ENCODE results near the gene AARS1. TPM values are rescaled to one million over a fixed set of nuclear protein-coding genes. Genes with fewer than 3 reads are reported as not detected.

The AARS1 gene
- total RNA-seq, 2 experiments from 2014 or later = 10.3 to 11.1 TPM

- H3K36me3 ChIP-seq (ENCODE audit: insufficient read depth, low read length) = peaks cover 74% of the 10 kb centered on the region
- H3K4me3 ChIP-seq (ENCODE audit: low read length) = no peak overlapping the region
- H3K4me1 ChIP-seq (ENCODE audit: insufficient read depth, low read length) = peaks cover 2% of the 10 kb centered on the region
- H3K4me1 Mint-ChIP-seq (ENCODE audit: low read depth) = no peaks in the 10 kb centered on the region
- H3K9me3 ChIP-seq (ENCODE audit: control insufficient read depth in 1 of 2, insufficient read depth in 1 of 2, low read length in 2 of 2) = no peaks in the 10 kb centered on the region
- no peaks in the 10 kb centered on the region for H3K27me3 Mint-ChIP-seq
- no peak overlapping the region for H3K27ac Mint-ChIP-seq
- no peaks in the 10 kb centered on the region for H3K9me3 Mint-ChIP-seq
- H3K36me3 Mint-ChIP-seq (ENCODE audit: low read depth) = peaks cover 72% of the 10 kb centered on the region
- no peaks in the 10 kb centered on the region for H3K27me3 ChIP-seq (ENCODE audit: control insufficient read depth in 1 of 2, insufficient read depth in 2 of 2, low read length in 2 of 2)
- CTCF ChIA-PET = interaction anchor here (0.6 kb wide), 1 partner anchor 270 kb away, joined by 5 read pairs; no protein-coding TSS in a partner anchor
- POLR2A ChIA-PET = interaction anchor here (1.2 kb wide), 1 partner anchor 32 kb away, joined by 3 read pairs; the partner anchor contains the start of gene AARS1
- TF ChIP-seq CTCF (IDR thresholded peaks at IDR 0.05) = no peak
- DNase-seq (no peak), ATAC-seq (ENCODE audit: poor library complexity) (no peak)
- intact Hi-C loops (cut with DNase I, micrococcal nuclease) = loop anchor here in 1 of 2 experiments (10.0 kb wide), 1 partner anchor 923 kb away; the partner anchor contains the start of genes COG8, NIP7 and PDF
- H3K27ac ChIP-seq (ENCODE audit: low read depth in 1 of 2, low read length in 2 of 2) = no peak overlapping the region
- H3K4me3 Mint-ChIP-seq = no peak overlapping the region
Observed at GRCh38 chr16:70257391-70257790, 31.9 kb downstream of the AARS1 start.

GRCh38 chr16:70255574-70255973, 33.7 kb downstream of the AARS1 start:
- DNase-seq (no peak), ATAC-seq (ENCODE audit: poor library complexity) (no peak)
- intact Hi-C loops (cut with DNase I, micrococcal nuclease) = loop anchor here in 1 of 2 experiments (10.0 kb wide), 1 partner anchor 921 kb away; the partner anchor contains the start of genes COG8, NIP7 and PDF
- Mint-ChIP-seq H3K36me3 (ENCODE audit: low read depth) (peaks cover 70% of the 10 kb centered on the region), H3K4me1 (ENCODE audit: low read depth) (peaks cover 6% of the 10 kb centered on the region), H3K9me3 (no peaks in the 10 kb centered on the region), H3K27me3 (no peaks in the 10 kb centered on the region), H3K27ac (no peak overlapping the region), H3K4me3 (no peak overlapping the region)
- Histone ChIP-seq H3K9me3 (ENCODE audit: control insufficient read depth in 1 of 2, insufficient read depth in 1 of 2, low read length in 2 of 2) (no peaks in the 10 kb centered on the region), H3K27ac (ENCODE audit: low read depth in 1 of 2, low read length in 2 of 2) (no peak overlapping the region), H3K27me3 (ENCODE audit: control insufficient read depth in 1 of 2, insufficient read depth in 2 of 2, low read length in 2 of 2) (no peaks in the 10 kb centered on the region), H3K36me3 (ENCODE audit: insufficient read depth, low read length) (peaks cover 64% of the 10 kb centered on the region), H3K4me3 (ENCODE audit: low read length) (no peak overlapping the region), H3K4me1 (ENCODE audit: insufficient read depth, low read length) (peaks cover 12% of the 10 kb centered on the region)
- POLR2A ChIA-PET = interaction anchor here (1.5 kb wide), 1 partner anchor 33 kb away, joined by 6 read pairs; the partner anchor contains the start of gene AARS1
- CTCF ChIA-PET = interaction anchor here (0.7 kb wide), 1 partner anchor 313 kb away, joined by 4 read pairs; no protein-coding TSS in a partner anchor
- TF ChIP-seq CTCF (IDR thresholded peaks at IDR 0.05) = no peak

GRCh38 chr16:70254965-70255286, 34.4 kb downstream of the AARS1 start:
- no peak for TF ChIP-seq CTCF (IDR thresholded peaks at IDR 0.05)
- Mint-ChIP-seq H3K4me1 (ENCODE audit: low read depth) (peaks cover 6% of the 10 kb centered on the region), H3K27me3 (no peaks in the 10 kb centered on the region), H3K27ac (no peak overlapping the region), H3K4me3 (no peak overlapping the region), H3K9me3 (no peaks in the 10 kb centered on the region), H3K36me3 (ENCODE audit: low read depth) (peaks cover 64% of the 10 kb centered on the region)
- no peaks in the 10 kb centered on the region for H3K27me3 ChIP-seq (ENCODE audit: control insufficient read depth in 1 of 2, insufficient read depth in 2 of 2, low read length in 2 of 2)
- ATAC-seq (ENCODE audit: poor library complexity) (no peak), DNase-seq (no peak)
- H3K9me3 ChIP-seq (ENCODE audit: control insufficient read depth in 1 of 2, insufficient read depth in 1 of 2, low read length in 2 of 2) = no peaks in the 10 kb centered on the region
- H3K4me3 ChIP-seq (ENCODE audit: low read length) = no peak overlapping the region
- peaks cover 18% of the 10 kb centered on the region for H3K4me1 ChIP-seq (ENCODE audit: insufficient read depth, low read length)
- H3K27ac ChIP-seq (ENCODE audit: low read depth in 1 of 2, low read length in 2 of 2) = no peak overlapping the region
- POLR2A ChIA-PET = interaction anchor here (1.2 kb wide), 1 partner anchor 268 kb away, joined by 3 read pairs; the partner anchor contains the start of gene COG4
- CTCF ChIA-PET = interaction anchor here (0.7 kb wide), 1 partner anchor 313 kb away, joined by 4 read pairs; no protein-coding TSS in a partner anchor
- intact Hi-C loops (cut with DNase I, micrococcal nuclease) = loop anchor here (5.0 to 10.0 kb wide), 3 partner anchors 32 to 920 kb away; partner anchors contain the start of genes AARS1 (in 1 of the 2), COG4 (in 1 of the 2), COG8 (in 1 of the 2) and NIP7 (in 1 of the 2)
- H3K36me3 ChIP-seq (ENCODE audit: insufficient read depth, low read length) = peaks cover 59% of the 10 kb centered on the region

Data from CD4-positive, alpha-beta T cell (primary cell).